Bone marrow (tissue), 2 donors: ENCODE measurements around the gene MCTP1.
"Not testable (repeated sequence)": the region's sequence is repeated elsewhere in the genome, so short reads cannot be mapped to it uniquely, and the experiment has no call there.

Experiments used
- DNase-seq, 2 donors: peaks; one replicate each; lab custom pipeline; 2025; lab: John Stamatoyannopoulos, UW

The MCTP1 gene

GRCh38 chr5:95027775-95028174 lies 257.1 kb downstream of the MCTP1 start:
- DNase-seq, result no peak

GRCh38 chr5:95027151-95027721 lies 257.7 kb downstream of the MCTP1 start:
- DNase-seq, result peak in 1 of 2 donors; percentile 98

- DNase-seq, result no peak
Measured at GRCh38 chr5:95026718-95027117, 258.2 kb downstream of the MCTP1 start.

GRCh38 chr5:95022967-95023695 lies 261.8 kb downstream of the MCTP1 start:
- DNase-seq, result peak in 1 of 2 donors; percentile 68

GRCh38 chr5:95020345-95020744 lies 264.5 kb downstream of the MCTP1 start:
- DNase-seq, result peak in 1 of 2 donors; percentile 16

GRCh38 chr5:95018946-95019345 lies 265.9 kb downstream of the MCTP1 start:
- no peak for DNase-seq

- DNase-seq, result no peak
Measured at GRCh38 chr5:95018511-95018910, 266.4 kb downstream of the MCTP1 start.

GRCh38 chr5:95009812-95010211 lies 275.1 kb downstream of the MCTP1 start:
- no peak for DNase-seq

GRCh38 chr5:95007921-95008597 lies 276.8 kb downstream of the MCTP1 start:
- DNase-seq, result no peak

GRCh38 chr5:95005811-95006210 lies 279.1 kb downstream of the MCTP1 start:
- DNase-seq, result no peak

GRCh38 chr5:94998670-94999069 lies 286.2 kb downstream of the MCTP1 start:
- DNase-seq, result no peak

GRCh38 chr5:94994537-94994936 lies 290.4 kb downstream of the MCTP1 start:
- not testable (repeated sequence) for DNase-seq

GRCh38 chr5:94993491-94993890 lies 291.4 kb downstream of the MCTP1 start:
- no peak for DNase-seq

GRCh38 chr5:94992325-94992724 lies 292.6 kb downstream of the MCTP1 start:
- DNase-seq, result no peak

GRCh38 chr5:94983861-94984535 lies 300.9 kb downstream of the MCTP1 start:
- DNase-seq, result no peak

GRCh38 chr5:94977437-94977836 lies 307.5 kb downstream of the MCTP1 start:
- DNase-seq, result no peak

GRCh38 chr5:94976853-94977252 lies 308.0 kb downstream of the MCTP1 start:
- no peak for DNase-seq

- DNase-seq, result no peak
Measured at GRCh38 chr5:94972268-94972667, 312.6 kb downstream of the MCTP1 start.

GRCh38 chr5:94969174-94969573 lies 315.7 kb downstream of the MCTP1 start:
- DNase-seq, result peak in 1 of 2 donors; percentile 6

- DNase-seq, result peak in 1 of 2 donors; percentile 68
Measured at GRCh38 chr5:94968507-94969095, 316.3 kb downstream of the MCTP1 start.

GRCh38 chr5:94967525-94967924 lies 317.4 kb downstream of the MCTP1 start:
- no peak for DNase-seq

- not testable (repeated sequence) for DNase-seq
Measured at GRCh38 chr5:94959279-94959678, 325.6 kb downstream of the MCTP1 start.
